Left ventricle myocardium inferior (tissue), 1 donor: ENCODE results near the gene RAMP1. TPM values are rescaled to one million over a fixed set of nuclear protein-coding genes. Genes with fewer than 3 reads are reported as not detected.

Experiments
- DNase-seq: peaks from one replicate; pipeline ENCODE4 v3.0.0-alpha.2; 2020
- H3K27ac ChIP-seq: fragments of 200-600 bp; replicated peaks from 2 replicates; pipeline ENCODE4 v1.8.0; 2021
- H3K27me3 ChIP-seq: fragments of 200-600 bp; 2 replicates; pipeline ENCODE4 v1.8.0; 2021; ENCODE audit warnings: low read depth
- H3K36me3 ChIP-seq: fragments of 200-600 bp; 2 replicates; pipeline ENCODE4 v1.8.0; 2021
- H3K4me1 ChIP-seq: fragments of 200-600 bp; 2 replicates; pipeline ENCODE4 v1.8.0; 2021
- H3K4me3 ChIP-seq: fragments of 200-600 bp; 2 replicates; pipeline ENCODE4 v1.8.0; 2021; ENCODE audit warnings: mild to moderate bottlenecking, moderate library complexity
- H3K9me3 ChIP-seq: fragments of 200-600 bp; replicated peaks from 2 replicates; pipeline ENCODE4 v1.8.0; 2021
- CTCF ChIP-seq: fragments of 200-600 bp; IDR thresholded peaks from 2 replicates; pipeline ENCODE4 v1.8.0; 2021; ENCODE audit warnings: antibody characterized with exemption, mild to moderate bottlenecking, borderline replicate concordance
- intact Hi-C: fragments of 100-400 bp; cut with micrococcal nuclease; formaldehyde crosslinking; loops from one replicate; pipeline ENCODE4 v1.11.0; 2022
- total RNA-seq: library from RNA; stranded (reverse); fragmentation: NEBNext Ultra II Directional; extraction: Animal tissue kit (Norgen Biotek cat#: 25700); gene quantifications from one replicate; pipeline ENCODE4 v1.2.1, GENCODE V29; 2021
- donor health status: DM: no; HTN: yes; CAD: no; lungs with severe emphysema.

Gene RAMP1
- total RNA-seq, 1 donor from 2014 or later, result 168 TPM

GRCh38 chr2:237955640-237956401 is 96.4 kb downstream of the RAMP1 start:
- TF ChIP-seq CTCF, result no peak
- DNase-seq, result no peak

GRCh38 chr2:237956402-237956736 is 96.9 kb downstream of the RAMP1 start:
- peaks cover 11% of the 10 kb centered on the region for H3K4me1 ChIP-seq
- H3K36me3 ChIP-seq, result no peaks in the 10 kb centered on the region
- TF ChIP-seq CTCF, result no peak
- H3K27me3 ChIP-seq, result peaks cover 37% of the 10 kb centered on the region
- peak overlapping the region; percentile 63 for H3K4me3 ChIP-seq
- no peaks in the 10 kb centered on the region for H3K9me3 ChIP-seq
- no peak for DNase-seq
- no peak overlapping the region for H3K27ac ChIP-seq
- intact Hi-C loops, result no loop called here

More at GRCh38 chr2:237955640-237956401, 96.4 kb downstream of the RAMP1 start:
- H3K36me3 ChIP-seq, result no peaks in the 10 kb centered on the region
- H3K27me3 ChIP-seq, result peaks cover 37% of the 10 kb centered on the region
- H3K4me1 ChIP-seq, result peaks cover 11% of the 10 kb centered on the region
- peak overlapping the region; percentile 63 for H3K4me3 ChIP-seq
- intact Hi-C loops, result no loop called here
- H3K27ac ChIP-seq, result no peak overlapping the region
- H3K9me3 ChIP-seq, result no peaks in the 10 kb centered on the region

- intact Hi-C loops, result no loop called here
- H3K27me3 ChIP-seq, result peaks cover 3% of the 10 kb centered on the region
- H3K4me1 ChIP-seq, result peaks cover 7% of the 10 kb centered on the region
- H3K4me3 ChIP-seq, result no peak overlapping the region
- no peaks in the 10 kb centered on the region for H3K36me3 ChIP-seq
- no peak overlapping the region for H3K27ac ChIP-seq
- peaks cover 16% of the 10 kb centered on the region for H3K9me3 ChIP-seq
- TF ChIP-seq CTCF, result no peak
- DNase-seq, result no peak
Observed at GRCh38 chr2:237961637-237962036, 102.2 kb downstream of the RAMP1 start.

Other genes with a start within 250 kb of the RAMP1 start
- gene LRRFIP1, start 232.0 kb upstream of the RAMP1 start, total RNA-seq, result 97.1 TPM
- gene RBM44, start 60.8 kb upstream of the RAMP1 start, total RNA-seq, result 0.27 TPM
- 63.5 TPM for gene UBE2F, start 107.4 kb downstream of the RAMP1 start, total RNA-seq
- 10.9 TPM for gene SCLY, start 201.4 kb downstream of the RAMP1 start, total RNA-seq
- gene ESPNL, start 240.7 kb downstream of the RAMP1 start, total RNA-seq, result not detected